ENCODE data around the gene SLC35A3. TPM values are rescaled to one million over a fixed set of nuclear protein-coding genes. Genes with fewer than 3 reads are reported as not detected.

SLC35A3 gene
- total RNA-seq, 1 donor from 2014 or later = 12.9 TPM

- H3K4me3 ChIP-seq (ENCODE audit: low read depth, low read length) = no peak overlapping the region
- no peak for DNase-seq (ENCODE audit: low read depth)
- TF ChIP-seq CTCF (conservative IDR thresholded peaks at IDR 0.05; ENCODE audit: low read depth, low read length) = no peak
These were observed 105.0 kb downstream of the SLC35A3 start for GRCh38 chr1:100074604-100075395.

GRCh38 chr1:100075773-100076172 is 106.0 kb downstream of the SLC35A3 start:
- DNase-seq (ENCODE audit: low read depth) = no peak
- TF ChIP-seq CTCF (conservative IDR thresholded peaks at IDR 0.05; ENCODE audit: low read depth, low read length) = no peak
- no peak overlapping the region for H3K4me3 ChIP-seq (ENCODE audit: low read depth, low read length)

- no peak for TF ChIP-seq CTCF (conservative IDR thresholded peaks at IDR 0.05; ENCODE audit: low read depth, low read length)
- no peak for DNase-seq (ENCODE audit: low read depth)
- H3K4me3 ChIP-seq (ENCODE audit: low read depth, low read length) = no peak overlapping the region
These were observed 106.5 kb downstream of the SLC35A3 start for GRCh38 chr1:100076319-100076718.

DNA sequence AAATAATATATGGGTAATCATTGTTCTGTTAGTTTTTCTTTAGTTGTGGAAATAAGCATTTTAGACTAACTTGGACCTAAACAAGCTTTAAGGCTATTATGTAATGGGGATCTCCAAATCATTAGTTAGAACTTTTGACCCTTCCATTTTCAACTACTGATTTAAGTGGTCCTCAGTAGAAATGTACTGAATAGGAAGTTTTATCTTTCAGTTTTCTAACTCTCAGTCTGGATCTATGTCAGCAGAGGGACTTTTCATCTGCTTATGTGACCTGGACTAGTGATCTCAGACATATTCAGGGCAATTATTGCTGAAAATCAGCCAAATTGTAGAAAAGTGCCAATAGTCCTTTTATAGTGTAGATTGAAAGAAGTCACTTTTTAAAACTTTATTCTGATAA is 106.9 kb downstream of the SLC35A3 start:
- no peak overlapping the region for H3K4me3 ChIP-seq (ENCODE audit: low read depth, low read length)
- DNase-seq (ENCODE audit: low read depth) = no peak
- TF ChIP-seq CTCF (conservative IDR thresholded peaks at IDR 0.05; ENCODE audit: low read depth, low read length) = no peak

- no peak for TF ChIP-seq CTCF (conservative IDR thresholded peaks at IDR 0.05; ENCODE audit: low read depth, low read length)
- H3K4me3 ChIP-seq (ENCODE audit: low read depth, low read length) = no peak overlapping the region
- DNase-seq (ENCODE audit: low read depth) = no peak
These were observed 107.7 kb downstream of the SLC35A3 start for GRCh38 chr1:100077531-100077930.

- H3K4me3 ChIP-seq (ENCODE audit: low read depth, low read length) = no peak overlapping the region
- no peak for TF ChIP-seq CTCF (conservative IDR thresholded peaks at IDR 0.05; ENCODE audit: low read depth, low read length)
These were observed 110.5 kb downstream of the SLC35A3 start for GRCh38 chr1:100080331-100080730.

More at GRCh38 chr1:100080331-100080730, 110.5 kb downstream of the SLC35A3 start:
- no peak for DNase-seq (ENCODE audit: low read depth)

Other genes starting within 250 kb of the SLC35A3 start
- 3.1 and 3.3 TPM in 2 replicates for gene FRRS1, start 203.4 kb upstream of the SLC35A3 start, total RNA-seq
- gene AGL, start 119.6 kb upstream of the SLC35A3 start, total RNA-seq = 7.2 and 9.1 TPM in 2 replicates
- 8.2 TPM in 2 replicates for gene SASS6, start 162.9 kb downstream of the SLC35A3 start, total RNA-seq
- 6.7 and 19.0 TPM in 2 replicates for gene TRMT13, start 163.2 kb downstream of the SLC35A3 start, total RNA-seq
- gene LRRC39, start 208.3 kb downstream of the SLC35A3 start, total RNA-seq = 0.07 TPM in 1 of 2 replicates, not detected in the other

All from epithelial cell of proximal tubule (primary cell).